ENCODE measurements around the gene POLE. TPM values are rescaled to one million over a fixed set of nuclear protein-coding genes. Genes with fewer than 3 reads are reported as not detected.

Gene POLE
- total and polyA plus RNA-seq, 7 experiments from 2014 or later, result 3.6 to 138 (median 60.8) TPM

DNA sequence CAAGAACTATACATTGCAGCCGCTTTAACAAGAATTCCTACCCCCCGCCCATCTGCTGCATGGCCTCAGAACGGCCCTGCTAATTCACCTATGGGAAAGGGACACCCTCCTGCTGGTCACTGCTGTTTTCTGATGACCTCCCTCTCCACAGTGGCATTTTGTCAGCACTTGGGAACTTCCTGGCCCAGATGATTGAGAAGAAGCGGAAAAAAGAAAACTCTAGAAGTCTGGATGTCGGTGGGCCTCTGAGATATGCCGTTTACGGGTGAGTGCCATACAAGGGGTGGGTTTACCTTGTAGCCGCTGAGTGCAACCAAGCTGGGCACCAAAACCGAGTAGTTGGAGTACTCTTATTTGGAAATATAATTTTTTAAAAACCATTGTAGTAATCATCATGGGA, 3.0 kb upstream of the POLE start:
- ChIA-PET CTCF (no interaction called here), POLR2A (no interaction called here)
- peak overlapping the region in 2 of 9 donors; percentile 48 to 53 for H3K27ac Mint-ChIP-seq
- no peak overlapping the region for H3K4me3 ChIP-seq (ENCODE audit: low read length)
- intact Hi-C loops (cut with micrococcal nuclease), result no loop called here
- peak overlapping the region in 9 of 10 donors; percentile 6 to 84 (median 46) for H3K4me3 Mint-ChIP-seq
- no peak overlapping the region for H3K27ac ChIP-seq (ENCODE audit: low read depth, low read length)
- H3K36me3 ChIP-seq (ENCODE audit: control insufficient read depth in 2 of 3, insufficient read depth in 3 of 3, low read length in 3 of 3), result no peaks in the 10 kb centered on the region
- no peak for ATAC-seq
- no peaks in the 10 kb centered on the region for H3K9me3 ChIP-seq (ENCODE audit: control insufficient read depth in 2 of 3, low read length in 3 of 3)
- peaks cover 0 to 24% (median 18%) of the 10 kb centered on the region in 7 donors for H3K4me1 Mint-ChIP-seq
- H3K27me3 ChIP-seq (ENCODE audit: control insufficient read depth in 2 of 2, insufficient read depth in 2 of 2, low read length in 2 of 2), result no peaks in the 10 kb centered on the region
- H3K4me1 ChIP-seq (ENCODE audit: control insufficient read depth in 2 of 2, insufficient read depth in 2 of 2, low read length in 2 of 2), result peaks cover 4 to 13% of the 10 kb centered on the region in 2 donors
- no peak for DNase-seq
- H3K27me3 Mint-ChIP-seq, result no peaks in the 10 kb centered on the region
- no peaks in the 10 kb centered on the region for H3K9me3 Mint-ChIP-seq
- H3K36me3 Mint-ChIP-seq, result peaks cover 0 to 11% (median 0%) of the 10 kb centered on the region in 5 donors

DNA sequence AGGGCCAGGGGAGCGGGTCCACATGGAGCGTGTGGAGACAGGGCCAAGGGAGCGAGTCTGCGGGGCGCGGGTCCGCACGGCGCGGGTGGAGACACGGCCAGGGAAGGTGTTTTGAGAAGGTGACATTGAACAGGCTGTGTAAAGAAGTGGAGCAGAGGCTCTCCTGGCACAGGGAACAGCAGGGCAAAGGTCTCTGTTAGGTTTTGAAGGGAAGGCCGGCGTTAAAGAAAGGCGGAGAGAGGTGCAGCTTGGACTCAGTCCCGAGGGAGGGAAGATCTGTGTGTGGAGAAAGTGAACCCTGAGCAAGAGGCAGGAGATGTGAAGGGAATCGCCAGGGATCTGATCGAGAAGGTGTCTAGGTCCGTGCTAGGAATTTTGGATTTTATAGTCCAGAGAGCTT, 2.1 kb upstream of the POLE start:
- H3K4me3 ChIP-seq (ENCODE audit: low read length), result no peak overlapping the region
- no peaks in the 10 kb centered on the region for H3K36me3 ChIP-seq (ENCODE audit: control insufficient read depth in 2 of 3, insufficient read depth in 3 of 3, low read length in 3 of 3)
- intact Hi-C loops (cut with micrococcal nuclease), result loop anchor here (5.0 to 10.0 kb wide), 3 partner anchors 33 to 604 kb away; no protein-coding TSS in a partner anchor
- no peak for DNase-seq
- Mint-ChIP-seq H3K4me1 (peaks cover 0 to 26% (median 21%) of the 10 kb centered on the region in 7 donors), H3K36me3 (peaks cover 0 to 13% (median 0%) of the 10 kb centered on the region in 5 donors), H3K4me3 (peak overlapping the region; percentile 6 to 84 (median 64)), H3K27ac (peak overlapping the region in 4 of 9 donors; percentile 5 to 64 (median 46)), H3K9me3 (no peaks in the 10 kb centered on the region), H3K27me3 (no peaks in the 10 kb centered on the region)
- H3K27ac ChIP-seq (ENCODE audit: low read depth, low read length), result no peak overlapping the region
- no peaks in the 10 kb centered on the region for H3K9me3 ChIP-seq (ENCODE audit: control insufficient read depth in 2 of 3, low read length in 3 of 3)
- peaks cover 4 to 14% of the 10 kb centered on the region in 2 donors for H3K4me1 ChIP-seq (ENCODE audit: control insufficient read depth in 2 of 2, insufficient read depth in 2 of 2, low read length in 2 of 2)
- no peak for ATAC-seq
- H3K27me3 ChIP-seq (ENCODE audit: control insufficient read depth in 2 of 2, insufficient read depth in 2 of 2, low read length in 2 of 2), result no peaks in the 10 kb centered on the region
- ChIA-PET CTCF (no interaction called here), POLR2A (no interaction called here)

DNA sequence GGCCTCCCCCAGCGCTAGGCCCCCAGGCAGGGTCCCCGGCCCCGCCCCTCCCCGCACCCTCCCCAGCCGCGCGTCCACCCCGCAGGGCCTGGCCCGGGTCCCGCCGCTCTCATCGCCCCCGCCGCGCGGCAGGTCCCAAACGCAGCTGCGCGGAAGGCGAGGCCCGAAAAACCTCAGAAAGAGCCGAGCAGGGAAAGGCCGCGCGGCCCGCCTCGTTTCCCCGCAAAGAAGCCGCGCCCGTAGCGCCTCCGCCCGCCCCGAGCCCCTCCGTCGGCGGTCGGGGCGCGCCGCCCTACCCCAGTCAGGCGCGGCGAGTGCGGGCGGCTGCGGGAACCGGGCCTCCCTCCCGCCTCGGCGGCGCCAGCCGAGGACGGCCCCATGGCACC, 324 bp downstream of the POLE start:
- intact Hi-C loops (cut with micrococcal nuclease), result loop anchor here (1.0 to 10.0 kb wide), 9 partner anchors 23 to 602 kb away; partner anchors contain the start of genes PGAM5 (in 2 of the 2), CHFR (in 1 of the 2) and ZNF26 (in 1 of the 2)
- Histone ChIP-seq H3K4me1 (ENCODE audit: control insufficient read depth in 2 of 2, insufficient read depth in 2 of 2, low read length in 2 of 2) (peaks cover 4 to 14% of the 10 kb centered on the region in 2 donors), H3K27ac (ENCODE audit: low read depth, low read length) (peak overlapping the region; percentile 58)

DNA sequence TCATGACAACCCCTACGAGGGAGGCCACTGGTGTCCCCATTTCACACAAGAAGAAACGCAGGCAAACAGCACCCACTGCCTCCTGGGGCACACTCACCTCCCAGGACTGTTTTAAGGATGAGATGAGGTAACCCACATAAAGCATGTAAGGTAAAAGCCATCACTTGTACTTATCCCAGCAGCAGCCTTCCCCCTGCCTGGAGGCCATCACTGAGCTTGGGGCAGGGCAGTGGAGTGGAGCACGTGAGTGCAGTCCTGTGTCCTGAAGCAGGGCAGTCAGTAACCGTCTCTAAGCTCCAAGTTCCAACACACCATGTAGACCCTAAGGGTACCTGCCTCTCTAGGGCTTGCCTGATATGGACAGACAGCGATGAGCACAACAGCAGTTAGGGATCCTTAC, 1.7 kb downstream of the POLE start:
- peaks cover 0 to 8% (median 4%) of the 10 kb centered on the region in 5 donors for H3K36me3 Mint-ChIP-seq
- peaks cover 5 to 36% (median 26%) of the 10 kb centered on the region in 7 donors for H3K4me1 Mint-ChIP-seq
- peak overlapping the region; percentile 65 to 88 (median 74) for H3K4me3 Mint-ChIP-seq
- Histone ChIP-seq H3K36me3 (ENCODE audit: control insufficient read depth in 2 of 3, insufficient read depth in 3 of 3, low read length in 3 of 3) (peaks cover 0 to 4% (median 0%) of the 10 kb centered on the region in 3 experiments), H3K27ac (ENCODE audit: low read depth, low read length) (no peak overlapping the region), H3K27me3 (ENCODE audit: control insufficient read depth in 2 of 2, insufficient read depth in 2 of 2, low read length in 2 of 2) (no peaks in the 10 kb centered on the region), H3K4me3 (ENCODE audit: low read length) (no peak overlapping the region), H3K4me1 (ENCODE audit: control insufficient read depth in 2 of 2, insufficient read depth in 2 of 2, low read length in 2 of 2) (peaks cover 4 to 14% of the 10 kb centered on the region in 2 donors), H3K9me3 (ENCODE audit: control insufficient read depth in 2 of 3, low read length in 3 of 3) (no peaks in the 10 kb centered on the region)
- CTCF ChIA-PET, result interaction anchor here (0.8 to 1.4 kb wide), 2 partner anchors 8 to 147 kb away, joined by 4 to 6 read pairs; no protein-coding TSS in a partner anchor
- DNase-seq (no peak), ATAC-seq (no peak)
- POLR2A ChIA-PET, result interaction anchor here (0.7 kb wide), 1 partner anchor 25 kb away, joined by 3 read pairs; the partner anchor contains the start of gene PGAM5
- H3K27me3 Mint-ChIP-seq, result no peaks in the 10 kb centered on the region
- peak overlapping the region in 3 of 9 donors; percentile 4 to 74 (median 29) for H3K27ac Mint-ChIP-seq
- H3K9me3 Mint-ChIP-seq, result no peaks in the 10 kb centered on the region
- intact Hi-C loops (cut with micrococcal nuclease), result loop anchor here (5.0 to 10.0 kb wide), 3 partner anchors 37 to 601 kb away; no protein-coding TSS in a partner anchor

More for the DNA sequence above, 324 bp downstream of the POLE start:
- H3K4me3 Mint-ChIP-seq, result peak overlapping the region; percentile 36 to 88 (median 80)
- no peaks in the 10 kb centered on the region for H3K9me3 Mint-ChIP-seq
- peak overlapping the region; percentile 47 for H3K4me3 ChIP-seq (ENCODE audit: low read length)
- POLR2A ChIA-PET, result interaction anchor here (0.7 kb wide), 1 partner anchor 10 kb away, joined by 3 read pairs; no protein-coding TSS in a partner anchor
- H3K36me3 Mint-ChIP-seq, result peaks cover 0 to 12% (median 4%) of the 10 kb centered on the region in 5 donors
- H3K27ac Mint-ChIP-seq, result peak overlapping the region in 2 of 9 donors; percentile 33 to 45
- CTCF ChIA-PET, result no interaction called here
- no peaks in the 10 kb centered on the region for H3K27me3 Mint-ChIP-seq
- H3K9me3 ChIP-seq (ENCODE audit: control insufficient read depth in 2 of 3, low read length in 3 of 3), result no peaks in the 10 kb centered on the region
- no peaks in the 10 kb centered on the region for H3K36me3 ChIP-seq (ENCODE audit: control insufficient read depth in 2 of 3, insufficient read depth in 3 of 3, low read length in 3 of 3)
- H3K27me3 ChIP-seq (ENCODE audit: control insufficient read depth in 2 of 2, insufficient read depth in 2 of 2, low read length in 2 of 2), result no peaks in the 10 kb centered on the region
- no peak for ATAC-seq
- no peak for DNase-seq
- H3K4me1 Mint-ChIP-seq, result peaks cover 0 to 31% (median 22%) of the 10 kb centered on the region in 7 donors

DNA sequence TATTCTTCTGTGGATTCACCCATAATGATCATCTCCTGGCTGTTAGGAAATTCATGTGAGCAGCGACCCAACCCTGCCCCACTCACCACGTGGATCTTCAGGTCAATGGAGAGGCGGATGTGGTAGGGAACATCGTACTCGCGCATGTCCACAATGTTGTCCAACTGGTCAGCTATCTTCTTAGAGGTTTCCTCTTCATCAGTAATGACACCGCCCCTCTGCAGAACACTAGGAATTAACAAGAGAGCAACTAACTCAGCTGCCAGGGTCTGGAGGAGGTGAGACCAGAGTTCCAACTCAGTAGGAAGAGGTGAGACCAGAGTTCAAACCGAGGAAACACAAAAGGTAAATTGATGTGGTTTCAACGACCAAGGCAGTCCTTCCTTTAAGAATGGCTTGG, 9.7 kb downstream of the POLE start:
- H3K4me3 ChIP-seq (ENCODE audit: low read length), result no peak overlapping the region
- DNase-seq (no peak), ATAC-seq (no peak)
- Mint-ChIP-seq H3K9me3 (no peaks in the 10 kb centered on the region), H3K4me3 (no peak overlapping the region), H3K36me3 (peaks cover 14 to 45% (median 29%) of the 10 kb centered on the region in 5 donors), H3K27ac (no peak overlapping the region), H3K27me3 (no peaks in the 10 kb centered on the region), H3K4me1 (peaks cover 0 to 11% (median 7%) of the 10 kb centered on the region in 7 donors)
- POLR2A ChIA-PET, result no interaction called here
- H3K27me3 ChIP-seq (ENCODE audit: control insufficient read depth in 2 of 2, insufficient read depth in 2 of 2, low read length in 2 of 2), result no peaks in the 10 kb centered on the region
- no peaks in the 10 kb centered on the region for H3K4me1 ChIP-seq (ENCODE audit: control insufficient read depth in 2 of 2, insufficient read depth in 2 of 2, low read length in 2 of 2)
- H3K27ac ChIP-seq (ENCODE audit: low read depth, low read length), result no peak overlapping the region
- intact Hi-C loops (cut with micrococcal nuclease), result no loop called here
- peaks cover 9 to 78% (median 9%) of the 10 kb centered on the region in 3 experiments for H3K36me3 ChIP-seq (ENCODE audit: control insufficient read depth in 2 of 3, insufficient read depth in 3 of 3, low read length in 3 of 3)
- CTCF ChIA-PET, result interaction anchor here (0.6 kb wide), 1 partner anchor 15 kb away, joined by 3 read pairs; no protein-coding TSS in a partner anchor
- no peaks in the 10 kb centered on the region for H3K9me3 ChIP-seq (ENCODE audit: control insufficient read depth in 2 of 3, low read length in 3 of 3)

DNA sequence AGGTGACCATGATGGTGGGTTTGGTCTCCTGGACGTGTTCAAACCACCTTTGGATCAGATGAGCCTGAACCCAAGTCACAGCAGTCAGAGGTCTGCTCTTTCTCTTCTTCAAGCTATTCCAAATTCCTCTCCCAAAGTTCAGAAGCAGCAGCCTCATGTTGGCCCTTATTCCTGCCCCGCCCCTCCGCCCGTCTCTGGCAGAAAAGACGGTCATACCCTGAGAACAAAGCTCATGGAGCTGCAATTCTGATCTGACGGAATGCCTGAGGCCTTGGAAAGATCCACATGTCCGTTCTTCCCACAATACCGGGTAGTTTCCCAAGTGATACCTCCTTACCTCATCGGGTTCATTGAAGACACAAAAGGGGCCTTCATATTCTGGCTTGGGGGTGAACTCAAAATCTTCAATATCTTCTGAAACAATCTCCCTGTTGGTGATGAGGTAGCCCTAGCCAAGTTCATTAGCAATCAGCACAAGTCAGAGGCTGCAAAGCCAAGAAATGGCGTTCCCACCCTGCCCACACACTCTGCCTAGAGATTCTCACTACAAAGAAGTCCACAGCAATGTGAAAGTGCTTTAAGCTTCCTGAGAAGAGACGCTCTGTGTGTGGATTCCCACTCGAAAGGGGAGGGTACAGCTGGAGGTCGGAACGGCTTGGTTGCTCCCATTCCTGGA, 11.2 kb downstream of the POLE start:
- ChIA-PET POLR2A (interaction anchor here (1.4 kb wide), 1 partner anchor 11 kb away, joined by 3 read pairs; no protein-coding TSS in a partner anchor), CTCF (no interaction called here)
- H3K9me3 Mint-ChIP-seq, result no peaks in the 10 kb centered on the region

More for the DNA sequence above, 11.2 kb downstream of the POLE start:
- no peak overlapping the region for H3K4me3 Mint-ChIP-seq
- no peaks in the 10 kb centered on the region for H3K27me3 Mint-ChIP-seq
- H3K27me3 ChIP-seq (ENCODE audit: control insufficient read depth in 2 of 2, insufficient read depth in 2 of 2, low read length in 2 of 2), result no peaks in the 10 kb centered on the region
- no peak overlapping the region for H3K27ac Mint-ChIP-seq
- peaks cover 9 to 84% (median 9%) of the 10 kb centered on the region in 3 experiments for H3K36me3 ChIP-seq (ENCODE audit: control insufficient read depth in 2 of 3, insufficient read depth in 3 of 3, low read length in 3 of 3)
- H3K27ac ChIP-seq (ENCODE audit: low read depth, low read length), result no peak overlapping the region
- DNase-seq, result no peak
- no peaks in the 10 kb centered on the region for H3K4me1 ChIP-seq (ENCODE audit: control insufficient read depth in 2 of 2, insufficient read depth in 2 of 2, low read length in 2 of 2)
- intact Hi-C loops (cut with micrococcal nuclease), result no loop called here
- no peak for ATAC-seq
- no peaks in the 10 kb centered on the region for H3K9me3 ChIP-seq (ENCODE audit: control insufficient read depth in 2 of 3, low read length in 3 of 3)
- peaks cover 0 to 11% (median 8%) of the 10 kb centered on the region in 7 donors for H3K4me1 Mint-ChIP-seq
- no peak overlapping the region for H3K4me3 ChIP-seq (ENCODE audit: low read length)
- H3K36me3 Mint-ChIP-seq, result peaks cover 19 to 51% (median 35%) of the 10 kb centered on the region in 5 donors

Measured in naive thymus-derived CD4-positive, alpha-beta T cell (primary cell).